Measurements from ENCODE around the gene ANKS1A. TPM values are rescaled to one million over a fixed set of nuclear protein-coding genes. Genes with fewer than 3 reads are reported as not detected.

The ANKS1A gene
- total and polyA plus RNA-seq, 2 experiments from 2014 or later = 12.1 to 31.9 TPM

- Histone ChIP-seq H3K4me3 (no peak overlapping the region), H3K36me3 (ENCODE audit: insufficient read depth) (no peaks in the 10 kb centered on the region), H3F3A (replicated peaks; ENCODE audit: low read depth) (peaks cover 10% of the 10 kb centered on the region; the same call in 1 of the 2 replicates), H3K27ac (ENCODE audit: low read depth) (no peak overlapping the region), H3K4me2 (peak overlapping the region; percentile 72), H3K4me1 (ENCODE audit: insufficient read depth) (peaks cover 52% of the 10 kb centered on the region), H2AFZ (no peak overlapping the region), H4K20me1 (replicated peaks; ENCODE audit: insufficient read depth) (no peaks in the 10 kb centered on the region), H3K27me3 (ENCODE audit: insufficient read depth) (no peaks in the 10 kb centered on the region), H3K9me2 (ENCODE audit: insufficient read depth) (no peaks in the 10 kb centered on the region; the same call in 1 of the 2 replicates), H3K79me2 (replicated peaks; ENCODE audit: insufficient read depth) (no peaks in the 10 kb centered on the region; the same call in 1 of the 2 replicates)
- H3K4me1 Mint-ChIP-seq = peaks cover 64% of the 10 kb centered on the region
- H3K27me3 Mint-ChIP-seq (ENCODE audit: insufficient read depth, low read depth, poor library complexity) = peaks cover 7% of the 10 kb centered on the region
- TF ChIP-seq EZH2phosphoT487 (IDR thresholded peaks at IDR 0.05; ENCODE audit: unreplicated experiment) (no peak), ZNF114 (CRISPR knock-in tag; IDR thresholded peaks at IDR 0.05) (no peak), ZNF462 (CRISPR knock-in tag; IDR thresholded peaks at IDR 0.05) (no peak), REST (IDR thresholded peaks at IDR 0.05; ENCODE audit: unreplicated experiment) (no peak), CTCF (conservative IDR thresholded peaks at IDR 0.05; ENCODE audit: low read depth in 2 of 2) (no peak), JUNB (IDR thresholded peaks at IDR 0.05; ENCODE audit: unreplicated experiment) (no peak), STAT1 (IDR thresholded peaks at IDR 0.05; ENCODE audit: unreplicated experiment) (no peak), ZNF331 (CRISPR knock-in tag; IDR thresholded peaks at IDR 0.05; ENCODE audit: low read depth) (no peak), POLR2AphosphoS5 (IDR thresholded peaks at IDR 0.05; ENCODE audit: low read depth) (no peak), CREB1 (CRISPR knock-in tag; IDR thresholded peaks at IDR 0.05; ENCODE audit: low read depth) (no peak), EZH2 (IDR thresholded peaks at IDR 0.05; ENCODE audit: low read depth, unreplicated experiment) (no peak), ETS1 (IDR thresholded peaks at IDR 0.05) (no peak), NANOG (IDR thresholded peaks at IDR 0.05; ENCODE audit: borderline replicate concordance) (no peak)
- H3K4me3 Mint-ChIP-seq = peak overlapping the region; percentile 18; the same call in 1 of the 3 replicates
- no peak for ATAC-seq
- no peak for DNase-seq (ENCODE audit: low spot score)
- peaks cover 6% of the 10 kb centered on the region; the same call in 2 of the 3 replicates for H3K36me3 Mint-ChIP-seq (ENCODE audit: low read depth)
- no peaks in the 10 kb centered on the region for H3K9me3 Mint-ChIP-seq
- peak overlapping the region; percentile 77 for H3K27ac Mint-ChIP-seq
Observed at GRCh38 chr6:35035481-35036030, 146.5 kb downstream of the ANKS1A start.

Data from GM23338 (cell line).